ENCODE results near the gene NEO1.

- no peak for TF ChIP-seq TAF1 (IDR thresholded peaks at IDR 0.05; ENCODE audit: borderline replicate concordance, insufficient read depth, low read length)
- no peak for TF ChIP-seq POLR2AphosphoS5 (IDR thresholded peaks at IDR 0.05; ENCODE audit: low read depth, low read length)
- no peak for TF ChIP-seq SIN3A (IDR thresholded peaks at IDR 0.05; ENCODE audit: borderline replicate concordance, insufficient read depth, low read length)
- TF ChIP-seq REST (IDR thresholded peaks at IDR 0.05; ENCODE audit: insufficient read depth in 1 of 2, low read depth in 2 of 2, low read length in 2 of 2) = no peak
- TF ChIP-seq FOXP2 (optimal IDR thresholded peaks at IDR 0.05; ENCODE audit: borderline replicate concordance, extremely low read depth, extremely low read length, insufficient read depth) = no peak
Measured at GRCh38 chr15:73321496-73322450, 269.5 kb downstream of the NEO1 start.

Measured in PFSK-1 (cell line).